ENCODE data around the gene DUOX1.

The DUOX1 gene

GRCh38 chr15:45106002-45106790 is 23.6 kb upstream of the DUOX1 start:
- DNase-seq, result no peak

- no peak for DNase-seq
Observed at GRCh38 chr15:45107941-45108630, 21.7 kb upstream of the DUOX1 start.

GRCh38 chr15:45110256-45110820 is 19.5 kb upstream of the DUOX1 start:
- no peak for DNase-seq

- DNase-seq, result no peak
Observed at GRCh38 chr15:45111390-45112142, 18.2 kb upstream of the DUOX1 start.

- no peak for DNase-seq
Observed at GRCh38 chr15:45112143-45112590, 17.6 kb upstream of the DUOX1 start.

- no peak for DNase-seq
Observed at GRCh38 chr15:45112591-45113379, 17.0 kb upstream of the DUOX1 start.

GRCh38 chr15:45113380-45113990 is 16.3 kb upstream of the DUOX1 start:
- DNase-seq, result no peak

GRCh38 chr15:45114076-45114750 is 15.6 kb upstream of the DUOX1 start, which contains the start of the genes DUOX2 and DUOXA2:
DUOX2 (minus strand) TSS chr15:45114172; CDS start chr15:45113411, 761 bp downstream.
DUOXA2 (plus strand) TSS chr15:45114326; CDS start chr15:45114606, 280 bp downstream.
- no peak for DNase-seq

- DNase-seq, result no peak
Observed at GRCh38 chr15:45114751-45115085, 15.1 kb upstream of the DUOX1 start.

GRCh38 chr15:45115312-45115820 is 14.4 kb upstream of the DUOX1 start:
- DNase-seq, result no peak

GRCh38 chr15:45116006-45116481 is 13.8 kb upstream of the DUOX1 start:
- no peak for DNase-seq

- DNase-seq, result no peak
Observed at GRCh38 chr15:45116482-45117307, 13.1 kb upstream of the DUOX1 start.

- DNase-seq, result no peak
Observed at GRCh38 chr15:45117308-45118130, 12.3 kb upstream of the DUOX1 start.

- peak; percentile 75 for DNase-seq
Observed at GRCh38 chr15:45118131-45118588, 11.6 kb upstream of the DUOX1 start.

GRCh38 chr15:45118996-45119395 is 10.8 kb upstream of the DUOX1 start:
- DNase-seq, result no peak

- no peak for DNase-seq
Observed at GRCh38 chr15:45120081-45120972, 9.5 kb upstream of the DUOX1 start.

- DNase-seq, result no peak
Observed at GRCh38 chr15:45121020-45121419, 8.8 kb upstream of the DUOX1 start.
